NCI-H187 (cell line): ENCODE measurements around the gene MAN2B1.
A peak's percentile ranks its signal among the peaks of the same experiment; 100 is the strongest.
"Not testable (repeated sequence)": the region's sequence is repeated elsewhere in the genome, so short reads cannot be mapped to it uniquely, and the experiment has no call there.

Experiments
- DNase-seq, 2 experiments: peaks; one replicate each; lab custom pipeline; 2025; lab: John Stamatoyannopoulos, UW

MAN2B1 gene

GRCh38 chr19:12689012-12689411 lies 22.5 kb upstream of the MAN2B1 start:
- no peak for DNase-seq

- no peak for DNase-seq
Observed at GRCh38 chr19:12687496-12688196, 21.1 kb upstream of the MAN2B1 start, which contains the start of gene GNG14. Gene GNG14 (plus strand): TSS chr19:12687998. CDS start chr19:12688049, 51 bp downstream.

GRCh38 chr19:12685831-12686230 lies 19.3 kb upstream of the MAN2B1 start:
- DNase-seq: no peak

DNA sequence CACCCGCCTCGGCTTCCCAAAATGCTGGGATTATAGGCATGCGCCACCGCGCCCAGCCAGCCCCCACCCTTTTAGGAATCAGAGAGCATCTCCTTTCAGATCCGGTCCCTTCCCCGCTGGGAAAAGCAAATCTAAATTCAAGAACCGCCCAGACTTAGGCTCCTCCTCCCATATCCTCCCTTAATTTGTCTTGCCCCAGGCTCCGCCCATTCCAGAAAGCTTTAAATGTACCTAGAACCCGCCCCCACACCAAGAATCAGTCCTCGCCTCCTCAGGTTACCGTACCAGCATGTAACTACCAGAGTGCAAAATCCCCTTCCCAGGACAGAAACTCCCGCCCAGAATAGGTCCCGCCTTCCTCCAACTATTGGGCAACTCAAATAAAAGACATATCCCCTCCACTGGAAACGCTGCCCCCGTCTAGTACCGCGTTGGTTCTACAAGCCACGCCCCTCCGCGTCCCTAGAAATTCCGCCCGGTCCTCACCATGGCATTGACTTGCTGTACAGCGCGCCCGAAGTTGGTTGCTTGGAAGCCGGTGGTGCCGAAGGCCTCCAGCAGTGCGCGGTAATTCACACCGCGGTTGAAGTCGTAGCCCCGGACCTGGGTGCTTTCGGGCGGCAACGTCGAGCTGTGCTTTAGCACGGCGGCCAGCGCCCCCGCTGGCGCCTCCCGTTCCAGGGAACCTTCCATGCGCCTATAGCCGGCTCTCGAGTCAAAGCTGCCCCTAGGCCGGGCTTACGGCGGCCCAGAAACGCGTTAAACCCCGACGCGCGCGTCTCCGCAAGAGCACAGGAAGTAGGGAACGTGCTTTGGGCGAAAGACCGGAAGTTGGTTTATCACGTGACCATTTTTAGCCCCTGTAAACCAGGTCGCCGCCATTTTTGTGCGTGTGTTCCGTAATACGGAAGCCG lies 14.8 kb upstream of the MAN2B1 start, which contains the start of gene DHPS:
Gene DHPS (minus strand): TSS at position 807 of the 914 bp plus-strand sequence. CDS start 114 bp downstream, at position 693.
- DNase-seq: peak; percentile 78 to 93

DNA sequence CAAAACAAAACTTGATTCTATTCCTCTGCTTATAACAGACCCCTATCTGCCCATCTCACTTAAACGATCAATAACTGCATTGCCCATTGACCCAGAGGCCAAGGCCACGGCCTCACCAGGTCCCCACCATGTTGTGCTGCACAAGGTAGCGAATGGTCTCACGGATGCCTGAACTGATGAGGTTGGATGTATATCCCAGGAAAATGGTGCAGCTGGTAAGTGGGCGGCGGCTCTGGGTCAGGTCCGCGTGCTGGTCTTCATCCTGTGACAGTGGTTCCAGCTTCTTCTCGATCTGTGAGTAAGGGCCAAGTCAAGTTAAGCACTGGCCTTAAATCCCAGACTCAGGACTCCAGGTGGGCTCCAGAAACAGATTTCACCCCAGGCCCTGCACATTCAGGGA lies 13.5 kb upstream of the MAN2B1 start:
- no peak for DNase-seq

DNA sequence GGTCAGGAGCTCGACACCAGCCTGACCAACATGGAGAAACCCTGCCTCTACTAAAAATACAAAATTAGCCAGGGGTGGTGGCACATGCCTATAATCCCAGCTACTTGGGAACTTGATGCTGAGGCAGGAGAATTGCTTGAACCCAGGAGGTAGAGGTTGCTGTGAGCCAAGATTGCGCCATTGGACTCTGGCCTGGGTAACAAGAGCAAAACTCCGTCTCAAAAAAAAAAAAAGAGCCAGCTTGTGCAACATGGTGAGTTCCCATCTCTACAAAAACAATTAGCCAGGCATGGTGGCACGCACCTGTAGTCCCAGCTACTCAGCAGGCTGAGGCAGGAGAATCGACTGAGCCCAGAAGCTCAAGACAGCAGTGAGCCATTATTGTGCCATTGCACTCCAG lies 11.5 kb upstream of the MAN2B1 start:
- DNase-seq: not testable (repeated sequence)

DNA sequence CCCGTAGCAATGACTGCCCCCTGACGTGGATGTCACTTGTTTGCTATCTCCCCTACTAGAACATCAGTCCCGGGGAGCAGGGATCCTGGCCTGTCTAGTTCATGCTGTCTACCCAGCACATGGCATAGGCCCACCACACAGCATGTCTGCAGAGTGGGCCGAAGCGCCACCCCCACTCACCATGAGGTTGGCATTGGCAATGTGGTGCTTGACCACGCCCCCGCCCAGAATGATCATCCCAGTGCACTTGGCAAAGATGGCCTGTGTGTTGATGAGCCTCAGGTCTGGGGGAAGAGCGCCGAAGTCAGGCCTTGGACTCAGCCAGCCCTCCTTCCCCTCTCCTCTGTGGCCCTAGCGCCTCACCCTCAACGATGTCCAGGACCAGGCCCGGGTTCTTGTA lies 10.4 kb upstream of the MAN2B1 start:
- no peak for DNase-seq

GRCh38 chr19:12676384-12676792 lies 9.8 kb upstream of the MAN2B1 start:
- peak; percentile 21 to 64 for DNase-seq

DNA sequence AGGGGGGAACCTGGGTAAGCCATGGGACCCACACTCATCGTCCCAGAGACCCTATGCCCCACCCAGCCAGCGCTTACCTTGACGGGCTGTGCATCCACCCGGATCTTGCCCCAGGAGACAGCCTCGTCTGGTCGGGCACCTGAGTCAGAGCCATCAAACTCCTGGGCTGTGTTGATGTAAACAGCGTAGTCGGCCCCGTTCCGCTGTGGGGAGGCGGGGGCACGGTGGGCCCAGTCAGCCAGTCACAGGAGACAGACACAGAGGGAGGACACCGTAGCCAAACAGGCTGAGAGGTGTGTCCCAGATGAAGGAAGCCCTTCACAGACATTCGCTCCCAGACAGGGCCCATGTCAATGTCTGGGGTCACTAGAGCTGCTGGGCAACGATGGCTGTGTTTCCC lies 9.4 kb upstream of the MAN2B1 start:
- no peak for DNase-seq

DNA sequence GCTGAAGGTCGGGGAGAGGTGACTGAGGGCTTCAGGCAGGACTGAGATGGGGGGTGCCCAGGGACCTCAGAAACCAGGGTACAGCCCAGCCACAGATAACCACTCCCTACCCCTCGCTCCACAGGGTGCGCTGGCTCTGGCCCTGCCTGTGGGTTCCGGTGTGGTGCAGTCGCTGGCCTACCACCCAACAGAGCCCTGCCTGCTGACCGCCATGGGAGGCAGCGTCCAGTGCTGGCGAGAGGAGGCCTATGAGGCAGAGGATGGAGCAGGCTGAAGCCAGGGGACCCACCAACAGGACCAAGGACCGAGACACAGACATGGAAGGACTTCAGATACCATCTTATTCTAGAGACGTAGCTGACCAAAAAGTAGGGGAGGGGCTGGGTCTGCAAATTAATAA lies 8.9 kb upstream of the MAN2B1 start:
- DNase-seq: no peak

- no peak for DNase-seq
Observed at GRCh38 chr19:12672744-12673143, 6.2 kb upstream of the MAN2B1 start.

DNA sequence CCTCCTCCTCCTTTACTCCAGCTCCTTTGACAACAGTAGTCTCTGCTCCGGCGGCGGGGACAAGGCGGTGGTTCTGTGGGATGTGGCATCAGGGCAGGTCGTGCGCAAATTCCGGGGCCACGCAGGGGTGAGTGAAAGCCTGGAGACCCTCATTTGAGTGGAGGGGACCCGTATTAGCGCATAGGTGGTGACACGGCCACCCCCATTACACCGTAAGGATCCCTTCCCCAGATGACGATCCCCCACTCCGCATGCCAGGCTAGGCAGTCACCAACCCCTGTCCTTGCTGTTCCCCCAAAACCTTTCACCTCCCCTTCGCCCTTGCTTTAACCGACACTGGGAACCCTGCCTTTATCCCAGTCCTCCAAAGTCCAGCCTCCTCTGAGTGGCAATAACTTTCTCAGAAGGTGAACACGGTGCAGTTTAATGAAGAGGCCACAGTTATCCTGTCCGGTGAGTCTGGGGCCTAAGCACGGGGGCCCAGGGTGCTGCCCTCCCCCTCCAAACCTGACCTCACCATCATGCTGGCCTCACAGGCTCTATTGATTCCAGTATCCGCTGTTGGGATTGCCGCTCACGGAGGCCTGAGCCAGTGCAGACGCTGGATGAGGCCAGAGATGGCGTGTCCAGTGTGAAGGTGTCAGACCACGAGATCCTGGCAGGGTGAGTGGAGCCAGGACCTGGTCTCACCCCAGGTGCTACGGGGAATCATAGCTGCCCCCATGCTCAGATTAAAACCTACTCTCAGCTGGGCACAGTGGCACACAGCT lies 3.8 kb upstream of the MAN2B1 start:
- no peak for DNase-seq

GRCh38 chr19:12669270-12670158 lies 3.0 kb upstream of the MAN2B1 start:
- DNase-seq: peak; percentile 27 to 88

DNA sequence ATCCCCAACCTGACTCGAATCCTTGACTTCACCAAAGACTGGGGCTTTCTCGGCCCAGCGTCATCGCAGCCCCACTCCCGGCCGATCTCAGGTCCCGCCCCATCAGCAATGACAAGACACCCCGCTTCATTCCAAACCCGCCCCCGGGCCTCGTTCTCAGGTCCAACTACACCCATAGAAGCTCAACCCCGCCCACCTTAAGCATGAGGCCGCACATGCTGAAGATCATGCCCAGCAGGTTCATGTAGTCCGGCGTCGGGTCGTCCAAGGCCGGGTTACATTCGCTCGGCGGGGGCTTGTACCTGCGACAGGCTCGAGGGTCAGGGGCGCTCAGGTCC lies 2.4 kb upstream of the MAN2B1 start:
- no peak for DNase-seq

GRCh38 chr19:12668346-12668745 lies 1.8 kb upstream of the MAN2B1 start:
- no peak for DNase-seq

DNA sequence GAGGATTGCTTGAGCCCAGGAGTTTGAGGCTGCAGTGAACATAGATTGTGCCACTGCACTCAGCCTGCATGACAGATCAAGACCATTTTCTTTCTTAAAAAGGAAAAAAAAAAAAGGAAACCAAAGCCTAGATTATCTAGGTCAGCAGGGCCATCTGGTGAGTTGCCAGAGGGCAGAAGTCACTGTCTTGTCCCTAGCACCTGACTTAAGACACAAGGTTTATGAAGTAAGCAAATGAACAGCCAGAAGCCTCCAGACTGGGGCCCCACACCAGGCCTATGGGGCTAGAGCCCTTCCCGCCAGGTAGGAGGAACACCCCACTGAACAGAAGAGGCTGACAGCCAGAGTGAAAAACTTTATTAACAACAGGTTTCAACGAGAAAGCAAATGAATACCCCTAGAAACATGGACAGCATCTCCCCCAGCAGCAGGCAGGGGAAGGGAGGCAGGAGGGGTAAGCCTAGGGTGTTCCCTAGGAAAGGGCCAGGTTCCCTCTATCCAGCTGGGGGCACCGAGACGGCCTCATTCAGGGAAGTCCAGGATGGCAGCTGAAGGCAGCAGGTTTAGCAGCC lies 1.3 kb upstream of the MAN2B1 start:
- no peak for DNase-seq

DNA sequence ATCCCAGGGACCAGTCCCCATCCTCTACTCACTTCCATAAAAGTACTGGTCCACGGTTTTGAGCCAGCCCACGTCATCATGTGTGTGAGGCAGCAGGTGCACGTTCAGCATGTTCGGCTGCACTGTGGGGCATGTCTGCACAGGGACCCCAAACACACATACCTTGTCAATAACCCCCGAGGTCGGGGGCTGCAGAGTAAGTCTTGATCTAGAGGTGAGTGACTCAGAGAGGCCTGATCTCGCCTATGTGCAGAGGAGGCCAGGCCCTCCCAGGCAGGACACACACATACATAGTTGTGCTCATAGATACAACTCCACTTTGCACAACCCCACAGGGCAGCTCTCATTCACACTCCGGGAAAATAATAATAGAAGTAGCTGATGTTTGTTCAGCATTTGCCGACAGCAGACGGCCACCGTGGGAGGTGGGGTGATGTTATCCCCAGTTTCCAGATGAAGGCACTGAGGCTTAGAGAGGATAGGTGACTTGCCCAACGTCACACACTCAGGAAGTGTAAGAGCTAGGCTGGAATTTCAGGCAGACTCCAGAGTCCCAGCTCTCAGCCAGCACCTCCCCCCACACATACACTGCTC lies 774 bp downstream of the MAN2B1 start:
- no peak for DNase-seq

DNA sequence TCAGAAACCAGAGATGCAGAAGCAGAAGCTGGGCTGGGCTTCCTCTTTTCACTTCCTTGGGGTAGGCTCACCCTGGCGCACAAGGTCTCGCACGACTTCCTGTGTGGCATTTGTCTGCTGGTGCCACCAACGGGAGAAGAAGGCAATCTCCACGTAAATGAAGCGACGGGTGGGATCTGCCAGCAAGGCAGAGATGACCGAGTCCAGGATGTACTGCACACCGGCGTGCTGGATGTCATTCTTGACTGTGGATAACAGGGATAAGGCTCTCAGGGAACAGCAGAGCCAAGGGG lies 1.3 kb downstream of the MAN2B1 start:
- DNase-seq: no peak

GRCh38 chr19:12664406-12665280 lies 1.9 kb downstream of the MAN2B1 start:
- DNase-seq: no peak

DNA sequence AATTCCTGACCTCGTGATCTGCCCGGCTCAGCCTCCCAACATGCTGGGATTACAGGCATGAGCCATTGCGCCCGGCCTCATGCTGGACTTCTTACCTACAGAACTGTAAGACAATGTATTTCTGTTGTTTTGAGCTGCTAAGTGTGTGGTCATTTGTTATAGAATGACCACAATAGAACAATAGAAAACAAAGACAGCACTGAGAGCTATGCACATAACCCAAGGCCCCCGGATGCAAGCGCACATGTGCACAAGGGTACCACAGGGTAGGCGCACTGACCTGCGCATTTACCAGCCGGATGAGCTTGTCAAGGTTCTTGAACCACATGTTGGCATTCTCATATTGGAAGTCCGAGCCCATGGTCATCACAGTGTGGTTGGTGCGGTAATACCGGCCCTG lies 5.6 kb downstream of the MAN2B1 start:
- DNase-seq: no peak
